ENCODE results near the gene IGSF21.

GRCh38 chr1:18289597-18289996, 182.0 kb downstream of the IGSF21 start:
- TF ChIP-seq TAF1 (IDR thresholded peaks at IDR 0.05; ENCODE audit: low read depth) = no peak
- TF ChIP-seq NFIC (IDR thresholded peaks at IDR 0.05) = no peak
- no peak for TF ChIP-seq EP300 (IDR thresholded peaks at IDR 0.05; ENCODE audit: borderline replicate concordance)
- TF ChIP-seq REST (IDR thresholded peaks at IDR 0.05; ENCODE audit: low read depth) = no peak
- TF ChIP-seq, protein P1, sequence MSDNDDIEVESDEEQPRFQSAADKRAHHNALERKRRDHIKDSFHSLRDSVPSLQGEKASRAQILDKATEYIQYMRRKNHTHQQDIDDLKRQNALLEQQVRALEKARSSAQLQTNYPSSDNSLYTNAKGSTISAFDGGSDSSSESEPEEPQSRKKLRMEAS (IDR thresholded peaks at IDR 0.05) = no peak
- TF ChIP-seq USF1 (IDR thresholded peaks at IDR 0.05) = no peak

Data from Ishikawa (cell line).